MCF 10A (cell line): ENCODE data around the gene EPGN. TPM values are rescaled to one million over a fixed set of nuclear protein-coding genes. Genes with fewer than 3 reads are reported as not detected.
A peak's percentile ranks its signal among the peaks of the same experiment; 100 is the strongest.

Source experiments
- BruUV-seq: library from RNA; stranded (reverse); fragments of 400-500 nt; replicated peaks from 2 replicates; lab custom pipeline; 2021; lab: Mats Ljungman, UMichigan
- CTCF ChIA-PET: fragments of 300-600 bp; sonication (Branson Sonifier 250); formaldehyde crosslinking; extraction: SDS; loops from one replicate; lab custom pipeline; 2021; ENCODE audit warnings: antibody characterized with exemption, inconsistent platforms; lab: Yijun Ruan, JAX
- POLR2A ChIA-PET: fragments of 300-600, 350-650 bp; sonication (Branson Sonifier 250); formaldehyde crosslinking; extraction: SDS; loops from one replicate; lab custom pipeline; 2020; ENCODE audit warnings: antibody characterized with exemption, inconsistent platforms; lab: Yijun Ruan, JAX
- DNase-seq: peaks from one replicate; pipeline ENCODE4 v3.0.0-alpha.2; 2018; ENCODE audit not compliant: unreplicated experiment
- H3K27ac Mint-ChIP-seq: one replicate; pipeline ENCODE4 v1.8.0; 2022; ENCODE audit warnings: mild to moderate bottlenecking, low read depth, mixed read lengths; ENCODE audit not compliant: unreplicated experiment
- H3K27me3 Mint-ChIP-seq: one replicate; pipeline ENCODE4 v1.8.0; 2022; ENCODE audit warnings: mixed read lengths; ENCODE audit not compliant: insufficient read depth, unreplicated experiment
- H3K36me3 Mint-ChIP-seq: one replicate; pipeline ENCODE4 v1.8.0; 2022; ENCODE audit warnings: mild to moderate bottlenecking, moderate library complexity, mixed read lengths; ENCODE audit not compliant: insufficient read depth, unreplicated experiment
- H3K4me1 Mint-ChIP-seq: one replicate; pipeline ENCODE4 v1.8.0; 2022; ENCODE audit warnings: mixed read lengths; ENCODE audit not compliant: insufficient read depth, unreplicated experiment
- H3K4me3 Mint-ChIP-seq: one replicate; pipeline ENCODE4 v1.8.0; 2022; ENCODE audit warnings: mild to moderate bottlenecking, moderate library complexity, mixed read lengths; ENCODE audit not compliant: unreplicated experiment
- H3K9me3 Mint-ChIP-seq: one replicate; pipeline ENCODE4 v1.8.0; 2022; ENCODE audit warnings: mixed read lengths; ENCODE audit not compliant: unreplicated experiment
- intact Hi-C: fragments of 100-400 bp; cut with micrococcal nuclease; formaldehyde crosslinking; loops from 2 replicates; pipeline ENCODE4 v1.14.1; 2022
- total RNA-seq: library from RNA; stranded (reverse); gene quantifications from 2 replicates; pipeline ENCODE4 v1.2.3, GENCODE V29; 2022
- TF ChIP-seq, protein P1 (sequence below): fragments of 200-600 bp; IDR thresholded peaks from one replicate; pipeline ENCODE4 v1.8.0; 2022; ENCODE audit warnings: antibody characterized with exemption, mild to moderate bottlenecking; ENCODE audit not compliant: unreplicated experiment

Gene EPGN
- total RNA-seq, 1 experiment from 2014 or later, result 129 TPM

DNA sequence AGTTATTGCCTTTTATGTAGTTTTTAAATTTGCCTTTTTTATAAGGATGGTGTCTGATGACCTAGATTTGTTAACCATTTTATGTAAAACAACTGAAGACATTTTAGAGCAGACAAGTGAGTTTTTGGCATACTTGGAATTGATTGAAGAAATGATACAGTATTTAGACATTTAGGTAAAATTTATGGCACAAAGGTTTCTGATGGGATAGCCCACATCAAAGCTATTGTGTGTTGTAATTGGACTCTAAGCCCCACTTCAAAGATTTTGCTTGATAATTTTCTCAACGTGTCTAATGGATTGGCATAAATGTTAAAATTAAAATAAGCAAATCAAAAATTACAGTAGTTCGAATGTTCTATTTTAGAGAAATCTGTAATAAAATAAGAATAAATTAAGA lies 17.6 kb downstream of the EPGN start:
- peaks cover 10% of the 10 kb centered on the region for H3K36me3 Mint-ChIP-seq
- no peaks in the 10 kb centered on the region for H3K27me3 Mint-ChIP-seq
- H3K4me3 Mint-ChIP-seq, result no peak overlapping the region
- POLR2A ChIA-PET, result no interaction called here
- intact Hi-C loops, result no loop called here
- H3K27ac Mint-ChIP-seq, result no peak overlapping the region
- BruUV-seq, result no TSS peak
- TF ChIP-seq, protein P1, sequence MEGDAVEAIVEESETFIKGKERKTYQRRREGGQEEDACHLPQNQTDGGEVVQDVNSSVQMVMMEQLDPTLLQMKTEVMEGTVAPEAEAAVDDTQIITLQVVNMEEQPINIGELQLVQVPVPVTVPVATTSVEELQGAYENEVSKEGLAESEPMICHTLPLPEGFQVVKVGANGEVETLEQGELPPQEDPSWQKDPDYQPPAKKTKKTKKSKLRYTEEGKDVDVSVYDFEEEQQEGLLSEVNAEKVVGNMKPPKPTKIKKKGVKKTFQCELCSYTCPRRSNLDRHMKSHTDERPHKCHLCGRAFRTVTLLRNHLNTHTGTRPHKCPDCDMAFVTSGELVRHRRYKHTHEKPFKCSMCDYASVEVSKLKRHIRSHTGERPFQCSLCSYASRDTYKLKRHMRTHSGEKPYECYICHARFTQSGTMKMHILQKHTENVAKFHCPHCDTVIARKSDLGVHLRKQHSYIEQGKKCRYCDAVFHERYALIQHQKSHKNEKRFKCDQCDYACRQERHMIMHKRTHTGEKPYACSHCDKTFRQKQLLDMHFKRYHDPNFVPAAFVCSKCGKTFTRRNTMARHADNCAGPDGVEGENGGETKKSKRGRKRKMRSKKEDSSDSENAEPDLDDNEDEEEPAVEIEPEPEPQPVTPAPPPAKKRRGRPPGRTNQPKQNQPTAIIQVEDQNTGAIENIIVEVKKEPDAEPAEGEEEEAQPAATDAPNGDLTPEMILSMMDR, result no peak
- no peak for DNase-seq
- CTCF ChIA-PET, result no interaction called here
- peaks cover 7% of the 10 kb centered on the region for H3K9me3 Mint-ChIP-seq
- peaks cover 24% of the 10 kb centered on the region for H3K4me1 Mint-ChIP-seq

- Mint-ChIP-seq H3K9me3 (peaks cover 7% of the 10 kb centered on the region), H3K27me3 (no peaks in the 10 kb centered on the region), H3K27ac (peak overlapping the region; percentile 69), H3K36me3 (no peaks in the 10 kb centered on the region), H3K4me3 (peak overlapping the region; percentile 16), H3K4me1 (peaks cover 20% of the 10 kb centered on the region)
- ChIA-PET POLR2A (interaction anchor here (1.1 to 2.4 kb wide), 5 partner anchors 8 to 123 kb away, joined by 3 to 10 read pairs (median 4); no protein-coding TSS in a partner anchor), CTCF (interaction anchor here (0.5 to 1.2 kb wide), 4 partner anchors 13 to 347 kb away, joined by 3 to 4 read pairs (median 3); partner anchors contain the start of gene EPGN)
- intact Hi-C loops, result no loop called here
- BruUV-seq, result no TSS peak
- DNase-seq, result no peak
- TF ChIP-seq, protein P1, result no peak
These were observed 19.5 kb downstream of the EPGN start for GRCh38 chr4:74327762-74328161.

GRCh38 chr4:74328501-74328900 lies 20.2 kb downstream of the EPGN start:
- Mint-ChIP-seq H3K4me3 (no peak overlapping the region), H3K4me1 (peaks cover 20% of the 10 kb centered on the region), H3K27me3 (no peaks in the 10 kb centered on the region), H3K9me3 (peaks cover 7% of the 10 kb centered on the region), H3K27ac (peak overlapping the region; percentile 69), H3K36me3 (no peaks in the 10 kb centered on the region)
- DNase-seq, result no peak
- TF ChIP-seq, protein P1, result no peak
- CTCF ChIA-PET, result interaction anchor here (0.6 to 1.2 kb wide), 3 partner anchors 10 to 346 kb away, joined by 3 read pairs; no protein-coding TSS in a partner anchor
- intact Hi-C loops, result no loop called here
- no TSS peak for BruUV-seq
- POLR2A ChIA-PET, result interaction anchor here (1.1 to 2.4 kb wide), 5 partner anchors 9 to 122 kb away, joined by 3 to 10 read pairs (median 4); no protein-coding TSS in a partner anchor

DNA sequence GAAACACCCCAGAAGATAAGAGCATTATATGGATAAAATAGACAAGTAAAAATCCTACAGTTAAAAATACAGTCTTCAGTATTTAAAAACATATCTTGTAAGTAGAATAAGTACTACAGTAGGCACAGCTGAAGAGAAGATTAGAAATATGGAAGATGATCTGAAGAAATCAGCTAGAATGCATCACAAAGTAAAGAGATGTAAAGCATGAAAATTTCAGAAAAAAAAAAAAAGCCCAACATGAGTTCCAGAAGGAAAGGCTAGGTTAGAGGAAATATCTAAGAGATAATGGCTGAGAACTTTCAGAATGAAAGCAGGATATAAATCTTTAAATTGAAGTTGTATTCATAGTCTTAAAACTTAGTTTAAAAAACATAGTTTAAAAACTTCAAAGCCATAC lies 21.0 kb downstream of the EPGN start:
- Mint-ChIP-seq H3K27me3 (no peaks in the 10 kb centered on the region), H3K36me3 (no peaks in the 10 kb centered on the region), H3K4me1 (peaks cover 20% of the 10 kb centered on the region), H3K27ac (peak overlapping the region; percentile 69), H3K9me3 (peaks cover 10% of the 10 kb centered on the region), H3K4me3 (no peak overlapping the region)
- CTCF ChIA-PET, result interaction anchor here (0.6 to 1.4 kb wide), 3 partner anchors 8 to 9 kb away, joined by 3 to 6 read pairs (median 4); no protein-coding TSS in a partner anchor
- TF ChIP-seq, protein P1, result no peak
- BruUV-seq, result no TSS peak
- DNase-seq, result no peak
- intact Hi-C loops, result no loop called here
- POLR2A ChIA-PET, result interaction anchor here (0.7 to 2.4 kb wide), 3 partner anchors 9 to 289 kb away, joined by 3 to 10 read pairs (median 4); no protein-coding TSS in a partner anchor
